GM12874 (cell line): ENCODE measurements around the gene TECRL.

ENCODE experiments used
- TF ChIP-seq, protein P1 (sequence below): IDR thresholded peaks from 2 replicates; pipeline ENCODE4 v1.5.1; 2011; ENCODE audit warnings: low read depth, mild to moderate bottlenecking, control low read depth, low read length, moderate library complexity; ENCODE audit not compliant: insufficient read depth

Gene TECRL

DNA sequence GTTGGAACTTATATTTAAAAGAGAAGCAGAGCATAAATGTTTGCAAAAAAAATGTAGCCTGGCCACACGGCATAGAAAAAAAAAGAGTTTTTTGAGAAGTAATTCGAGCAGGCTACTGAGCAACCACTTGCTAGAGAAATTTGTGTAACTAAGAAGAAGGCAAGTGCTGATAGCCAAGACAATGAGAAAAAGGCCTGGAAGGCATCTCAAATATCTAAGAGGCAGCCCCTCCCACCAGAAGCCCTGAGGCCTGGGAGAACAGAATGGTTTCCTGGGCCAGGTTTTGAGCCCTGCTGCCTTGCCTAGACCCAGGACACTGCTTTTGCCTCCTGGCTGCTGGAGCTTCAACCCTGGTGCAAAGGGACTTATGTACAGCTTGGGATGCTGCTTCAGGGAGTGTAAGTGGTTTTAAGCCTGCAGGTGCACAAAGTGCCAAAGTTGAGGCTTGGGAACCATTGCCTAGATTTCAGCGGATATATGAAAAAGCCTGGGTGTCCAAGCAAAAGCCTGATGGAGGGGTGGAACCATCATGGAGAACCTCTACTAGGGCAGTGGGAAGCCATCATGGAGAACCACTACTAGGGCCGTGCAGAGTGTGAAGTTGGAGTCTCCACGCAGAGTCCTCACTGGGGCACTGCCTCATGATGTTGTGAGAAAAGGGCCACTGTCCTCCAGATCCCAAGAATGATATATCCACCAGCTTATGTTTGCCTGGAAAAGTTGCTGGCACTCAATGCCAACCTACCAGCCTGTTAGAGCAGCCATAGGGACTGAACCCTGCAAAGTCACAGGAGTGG, 9.7 kb downstream of the TECRL start:
- TF ChIP-seq, protein P1, sequence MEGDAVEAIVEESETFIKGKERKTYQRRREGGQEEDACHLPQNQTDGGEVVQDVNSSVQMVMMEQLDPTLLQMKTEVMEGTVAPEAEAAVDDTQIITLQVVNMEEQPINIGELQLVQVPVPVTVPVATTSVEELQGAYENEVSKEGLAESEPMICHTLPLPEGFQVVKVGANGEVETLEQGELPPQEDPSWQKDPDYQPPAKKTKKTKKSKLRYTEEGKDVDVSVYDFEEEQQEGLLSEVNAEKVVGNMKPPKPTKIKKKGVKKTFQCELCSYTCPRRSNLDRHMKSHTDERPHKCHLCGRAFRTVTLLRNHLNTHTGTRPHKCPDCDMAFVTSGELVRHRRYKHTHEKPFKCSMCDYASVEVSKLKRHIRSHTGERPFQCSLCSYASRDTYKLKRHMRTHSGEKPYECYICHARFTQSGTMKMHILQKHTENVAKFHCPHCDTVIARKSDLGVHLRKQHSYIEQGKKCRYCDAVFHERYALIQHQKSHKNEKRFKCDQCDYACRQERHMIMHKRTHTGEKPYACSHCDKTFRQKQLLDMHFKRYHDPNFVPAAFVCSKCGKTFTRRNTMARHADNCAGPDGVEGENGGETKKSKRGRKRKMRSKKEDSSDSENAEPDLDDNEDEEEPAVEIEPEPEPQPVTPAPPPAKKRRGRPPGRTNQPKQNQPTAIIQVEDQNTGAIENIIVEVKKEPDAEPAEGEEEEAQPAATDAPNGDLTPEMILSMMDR = no peak

DNA sequence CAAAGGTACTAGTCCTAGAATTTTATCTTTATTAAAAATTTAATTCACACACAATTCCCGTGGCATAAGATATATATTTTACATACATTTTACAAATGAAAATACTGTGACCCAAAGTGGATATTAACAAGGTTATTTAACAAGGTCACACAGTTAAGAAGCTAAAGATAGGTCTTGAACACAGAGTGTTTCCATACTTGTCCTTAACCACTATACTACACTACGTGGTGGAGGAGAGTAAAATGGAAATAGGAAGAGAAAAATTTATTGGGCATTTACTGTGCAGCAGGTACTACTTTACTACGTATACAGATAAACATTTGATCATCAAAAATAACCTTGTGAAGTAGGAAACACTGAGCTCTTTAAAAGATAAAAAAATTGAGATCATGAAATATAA, 14.8 kb downstream of the TECRL start:
- TF ChIP-seq, protein P1 = no peak

DNA sequence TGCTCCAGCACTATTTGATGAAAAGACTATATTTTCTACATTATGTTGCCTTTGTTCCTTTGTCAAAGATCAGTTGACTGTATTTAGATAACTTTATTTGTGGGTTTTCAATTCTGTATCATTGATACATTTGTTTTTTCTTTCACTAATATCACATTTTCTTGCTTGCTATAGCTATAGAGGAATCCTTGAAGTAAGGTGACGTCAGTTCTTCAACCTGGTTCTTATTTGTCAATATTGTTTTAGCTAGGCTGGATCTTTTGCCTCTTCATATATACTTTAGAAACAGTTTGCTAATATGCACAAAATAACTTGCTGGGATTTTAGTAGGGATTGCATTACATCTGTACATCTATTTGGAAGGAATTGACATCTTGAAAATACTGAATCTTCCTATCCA, 21.0 kb downstream of the TECRL start:
- TF ChIP-seq, protein P1 = no peak

DNA sequence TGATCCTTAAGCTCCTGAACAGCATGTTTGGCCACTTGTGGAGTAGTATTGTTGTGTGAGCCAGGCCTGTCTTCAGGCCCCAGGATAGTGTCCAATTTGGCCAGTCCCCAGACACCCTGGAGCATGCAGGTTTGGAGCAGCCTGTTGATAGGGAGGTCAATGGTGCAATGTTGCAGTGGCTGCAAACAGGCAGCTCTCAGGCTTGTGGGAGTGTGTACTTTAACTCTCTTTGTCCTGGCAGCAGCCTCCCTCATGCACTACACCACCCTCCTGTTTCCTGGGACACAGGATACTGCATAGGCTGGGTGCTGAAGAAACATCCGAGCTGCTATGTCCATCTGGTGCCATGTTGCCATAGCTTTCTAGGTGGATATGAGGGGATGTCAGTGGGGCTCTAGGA, 24.0 kb downstream of the TECRL start:
- TF ChIP-seq, protein P1 = no peak

DNA sequence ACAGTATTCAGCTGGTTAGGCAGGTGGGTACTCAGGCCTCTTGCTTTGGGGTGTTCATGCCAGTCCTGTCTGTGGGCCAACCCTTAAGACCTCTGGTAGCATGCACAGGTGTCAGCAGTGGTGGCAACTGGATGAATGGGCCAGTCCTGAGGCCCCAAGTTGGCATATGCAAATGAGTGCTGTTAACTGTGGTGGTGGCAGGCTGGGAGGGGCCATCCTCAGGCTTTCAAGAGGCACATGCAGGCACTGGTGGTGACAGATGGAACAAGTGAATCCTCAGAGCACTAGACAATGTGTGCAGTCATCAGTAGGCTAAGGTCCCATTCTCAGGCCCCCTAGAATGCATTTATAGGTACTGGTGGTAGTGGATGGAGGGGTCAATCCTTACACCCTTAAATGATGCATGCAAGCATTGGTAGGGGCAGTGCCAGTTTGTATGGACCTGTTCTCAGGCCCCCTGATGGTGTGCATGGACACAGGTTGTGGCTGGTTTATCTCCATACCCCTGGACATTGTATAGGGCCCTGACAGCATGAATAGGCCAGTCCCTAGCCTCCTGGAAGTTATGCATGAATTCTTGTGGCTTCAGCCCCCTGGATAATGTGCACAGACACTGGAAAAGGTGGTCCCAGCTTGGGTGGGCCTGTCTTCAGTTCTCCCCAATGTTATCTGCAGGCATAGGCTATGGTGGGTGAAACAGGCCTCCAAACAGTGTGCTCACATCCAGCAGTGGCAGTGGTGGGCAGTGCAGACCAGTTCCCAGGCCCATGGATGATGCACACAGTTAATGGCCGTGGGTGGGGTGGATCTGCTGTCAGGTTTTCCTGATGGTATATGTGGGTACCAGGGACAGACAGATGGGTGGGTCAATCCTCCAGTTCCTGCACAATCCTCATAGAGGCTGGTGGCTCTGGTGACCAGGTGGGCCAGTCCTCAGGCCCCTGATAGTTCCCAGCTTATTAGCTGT, 24.7 kb downstream of the TECRL start:
- TF ChIP-seq, protein P1 = no peak

DNA sequence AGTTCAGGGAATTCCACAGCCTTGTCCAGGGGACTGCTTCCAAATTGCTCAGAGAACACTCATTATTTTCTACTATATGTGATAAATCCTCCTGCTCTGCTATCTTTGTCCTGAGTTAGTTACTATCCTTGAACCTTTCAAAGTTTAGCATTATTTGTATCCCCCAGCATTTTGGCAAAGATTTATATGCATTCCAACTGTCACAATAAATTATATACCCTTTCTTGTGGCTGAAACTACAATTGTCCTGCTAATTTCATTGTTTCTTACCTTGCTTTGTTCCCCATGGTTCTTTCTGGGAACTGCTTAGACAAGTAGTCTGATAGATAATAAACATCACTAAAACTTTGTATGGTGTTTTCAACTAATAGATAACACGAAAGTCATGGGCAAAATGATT, 40.5 kb downstream of the TECRL start:
- TF ChIP-seq, protein P1 = no peak

DNA sequence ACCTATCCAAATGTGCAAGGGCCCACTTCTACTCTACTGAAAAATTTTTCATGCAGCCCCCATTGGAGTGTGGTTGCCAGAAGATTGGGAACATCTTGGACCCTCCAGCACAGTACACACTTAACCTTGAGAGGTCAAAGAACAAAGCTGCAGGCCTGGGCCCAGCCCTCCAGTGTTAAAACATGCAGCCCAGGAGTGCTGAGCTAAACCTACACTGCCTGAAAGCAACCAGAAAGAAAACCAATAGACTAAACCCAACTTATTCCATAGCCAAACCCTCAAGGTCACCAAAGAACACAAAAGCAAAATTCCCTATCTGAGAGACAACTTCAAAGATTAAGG, 47.9 kb downstream of the TECRL start:
- TF ChIP-seq, protein P1 = no peak
